ENCODE measurements around the gene PPIL1. TPM values are rescaled to one million over a fixed set of nuclear protein-coding genes. Genes with fewer than 3 reads are reported as not detected.

PPIL1 gene
- polyA plus RNA-seq (36.7 to 45.5 TPM (median 42.5 TPM) in 3 replicates), polyA minus RNA-seq (21.5 to 54.4 TPM (median 40.1 TPM) in 3 replicates)
- polyA plus RNA-seq (2011; ENCODE audit: low read depth): 33.5 TPM
- polyA plus RNA-seq (2011; cell fraction: cytosol; rRNA removed): 32.4 and 63.7 TPM in 2 replicates
- polyA plus RNA-seq (2011; cell fraction: nucleus; rRNA removed): 14.8 and 15.8 TPM in 2 replicates
- polyA plus RNA-seq (2012; ENCODE audit: low replicate concordance): 22.2 and 32.8 TPM in 2 replicates
- polyA minus RNA-seq (2011; cell fraction: cytosol; rRNA and poly(A)+ RNA removed): 28.4 TPM
- 9.1 and 12.2 TPM in 2 replicates for polyA minus RNA-seq (2011; cell fraction: nucleus; rRNA and poly(A)+ RNA removed)

GRCh38 chr6:36874443-36875249 is at the start of gene PPIL1:
Gene PPIL1 (minus strand): TSS chr6:36874803. CDS start chr6:36874772, 31 bp downstream.
- Histone ChIP-seq H2AFZ (ENCODE audit: control insufficient read depth, low read length) (peak within 1 kb of the TSS; percentile 98), H3K9me3 (ENCODE audit: control insufficient read depth, low read depth, low read length) (no peaks in the 10 kb centered on the region), H3K27me3 (ENCODE audit: control insufficient read depth, extremely low read depth, insufficient read depth, low read length) (no peaks in the 10 kb centered on the region), H3K4me3 (ENCODE audit: control insufficient read depth in 2 of 3, extremely low read depth in 1 of 3, insufficient read depth in 2 of 3, low read depth in 1 of 3, low read length in 3 of 3) (peak within 1 kb of the TSS; percentile 73 to 95 (median 93)), H3K79me2 (ENCODE audit: control insufficient read depth, insufficient read depth, low read length) (peaks cover 24% of the 10 kb centered on the region), H4K20me1 (ENCODE audit: control insufficient read depth, extremely low read depth, insufficient read depth, low read length) (no peaks in the 10 kb centered on the region), H3K27ac (ENCODE audit: control insufficient read depth, insufficient read depth, low read length) (peak within 1 kb of the TSS; percentile 96), H3K9ac (ENCODE audit: control insufficient read depth, extremely low read depth, insufficient read depth, low read length) (peak within 1 kb of the TSS; percentile 97), H3K9me1 (ENCODE audit: control insufficient read depth, extremely low read depth, insufficient read depth, low read length) (no peaks in the 10 kb centered on the region), H3K4me1 (ENCODE audit: control insufficient read depth, extremely low read depth, insufficient read depth, low read length) (peaks cover 19% of the 10 kb centered on the region), H3K36me3 (ENCODE audit: control insufficient read depth in 2 of 2, extremely low read depth in 1 of 2, insufficient read depth in 2 of 2, low read length in 2 of 2) (peaks cover 2 to 6% of the 10 kb centered on the region in 2 experiments), H3K4me2 (ENCODE audit: control insufficient read depth, extremely low read depth, insufficient read depth, low read depth, low read length) (peak within 1 kb of the TSS; percentile 97)
- TF ChIP-seq CTCF (optimal IDR thresholded peaks at IDR 0.05 in 1 of 3, IDR thresholded peaks at IDR 0.05 in 1 of 3, conservative IDR thresholded peaks at IDR 0.05 in 1 of 3; ENCODE audit: extremely low read depth in 1 of 3, insufficient read depth in 2 of 3, low read length in 3 of 3) (no peak), EZH2 (IDR thresholded peaks at IDR 0.05; ENCODE audit: low read length) (no peak)
- dilution Hi-C loops (cut with MboI; ENCODE audit: extremely low pct_ligation_motif_present, low sequenced_read_pairs): no loop called here
- DNase-seq (ENCODE audit: low read depth, low spot score) (peak; percentile 49), FAIRE-seq (peak; percentile 83)

DNA sequence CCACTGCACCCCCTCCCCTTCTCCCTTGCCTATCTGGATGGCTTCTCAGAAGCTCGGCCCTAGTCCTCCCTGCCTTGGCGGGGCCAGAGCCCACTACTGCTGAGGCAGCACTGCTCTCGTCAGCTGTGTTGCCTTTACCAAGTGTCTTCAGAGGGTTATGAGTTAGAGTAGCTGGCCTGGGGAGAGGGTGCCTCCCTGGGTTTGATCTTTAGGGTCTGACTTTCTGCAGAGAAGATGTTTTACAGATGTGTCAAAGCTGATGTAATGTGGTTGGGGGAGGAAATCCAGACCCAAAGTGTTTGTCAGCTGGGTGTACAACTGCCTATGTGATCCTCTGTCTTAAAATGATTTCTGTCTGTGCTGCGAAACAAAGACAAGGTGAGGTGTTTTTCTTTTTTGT is 49.5 kb upstream of the PPIL1 start:
- Histone ChIP-seq H3K4me3 (ENCODE audit: control insufficient read depth in 2 of 3, extremely low read depth in 1 of 3, insufficient read depth in 2 of 3, low read depth in 1 of 3, low read length in 3 of 3) (no peak overlapping the region), H3K27me3 (ENCODE audit: control insufficient read depth, extremely low read depth, insufficient read depth, low read length) (no peaks in the 10 kb centered on the region), H3K4me1 (ENCODE audit: control insufficient read depth, extremely low read depth, insufficient read depth, low read length) (no peaks in the 10 kb centered on the region), H3K4me2 (ENCODE audit: control insufficient read depth, extremely low read depth, insufficient read depth, low read depth, low read length) (no peak overlapping the region), H3K9me1 (ENCODE audit: control insufficient read depth, extremely low read depth, insufficient read depth, low read length) (no peaks in the 10 kb centered on the region), H2AFZ (ENCODE audit: control insufficient read depth, low read length) (no peak overlapping the region), H3K9ac (ENCODE audit: control insufficient read depth, extremely low read depth, insufficient read depth, low read length) (no peak overlapping the region), H3K79me2 (ENCODE audit: control insufficient read depth, insufficient read depth, low read length) (no peaks in the 10 kb centered on the region), H3K27ac (ENCODE audit: control insufficient read depth, insufficient read depth, low read length) (no peak overlapping the region), H4K20me1 (ENCODE audit: control insufficient read depth, extremely low read depth, insufficient read depth, low read length) (no peaks in the 10 kb centered on the region), H3K9me3 (ENCODE audit: control insufficient read depth, low read depth, low read length) (no peaks in the 10 kb centered on the region), H3K36me3 (ENCODE audit: control insufficient read depth in 2 of 2, extremely low read depth in 1 of 2, insufficient read depth in 2 of 2, low read length in 2 of 2) (peaks cover 12 to 16% of the 10 kb centered on the region in 2 experiments)
- no peak for FAIRE-seq
- dilution Hi-C loops (cut with MboI; ENCODE audit: extremely low pct_ligation_motif_present, low sequenced_read_pairs): no loop called here
- TF ChIP-seq EZH2 (IDR thresholded peaks at IDR 0.05; ENCODE audit: low read length): no peak
- TF ChIP-seq CTCF (optimal IDR thresholded peaks at IDR 0.05 in 1 of 3, IDR thresholded peaks at IDR 0.05 in 1 of 3, conservative IDR thresholded peaks at IDR 0.05 in 1 of 3; ENCODE audit: extremely low read depth in 1 of 3, insufficient read depth in 2 of 3, low read length in 3 of 3): no peak
- no peak for DNase-seq (ENCODE audit: low read depth, low spot score)

All from keratinocyte (primary cell).